NCI-H146 (cell line): ENCODE results near the gene IER5L.

Experiments used
- DNase-seq: peaks from one replicate; lab custom pipeline; 2025; lab: John Stamatoyannopoulos, UW

IER5L gene

GRCh38 chr9:129160712-129161533, 17.1 kb downstream of the IER5L start:
- no peak for DNase-seq

- DNase-seq, result no peak
Measured at GRCh38 chr9:129156163-129156562, 21.9 kb downstream of the IER5L start.

GRCh38 chr9:129154866-129155477, 23.1 kb downstream of the IER5L start:
- DNase-seq, result no peak

GRCh38 chr9:129151469-129151868, 26.6 kb downstream of the IER5L start:
- DNase-seq, result no peak

- no peak for DNase-seq
Measured at GRCh38 chr9:129150672-129151211, 27.3 kb downstream of the IER5L start.

GRCh38 chr9:129150122-129150521, 27.9 kb downstream of the IER5L start:
- DNase-seq, result no peak

GRCh38 chr9:129149442-129149841, 28.6 kb downstream of the IER5L start:
- no peak for DNase-seq

GRCh38 chr9:129148463-129149204, 29.4 kb downstream of the IER5L start:
- DNase-seq, result no peak

- DNase-seq, result no peak
Measured at GRCh38 chr9:129146441-129146941, 31.6 kb downstream of the IER5L start.

GRCh38 chr9:129145841-129146292, 32.2 kb downstream of the IER5L start:
- DNase-seq, result no peak

GRCh38 chr9:129145316-129145715, 32.7 kb downstream of the IER5L start:
- DNase-seq, result no peak

GRCh38 chr9:129143031-129143927, 34.8 kb downstream of the IER5L start:
- peak; percentile 30 for DNase-seq

GRCh38 chr9:129142138-129142935, 35.7 kb downstream of the IER5L start:
- DNase-seq, result no peak

GRCh38 chr9:129141066-129142041, 36.7 kb downstream of the IER5L start:
- no peak for DNase-seq

- no peak for DNase-seq
Measured at GRCh38 chr9:129140397-129141065, 37.5 kb downstream of the IER5L start.

- DNase-seq, result no peak
Measured at GRCh38 chr9:129139993-129140396, 38.1 kb downstream of the IER5L start.

- peak; percentile 33 for DNase-seq
Measured at GRCh38 chr9:129139233-129139992, 38.6 kb downstream of the IER5L start.
